ENCODE measurements around the gene ZNF791. TPM values are rescaled to one million over a fixed set of nuclear protein-coding genes. Genes with fewer than 3 reads are reported as not detected.

The ZNF791 gene
- total RNA-seq, 1 experiment from 2014 or later = 22.4 TPM

DNA sequence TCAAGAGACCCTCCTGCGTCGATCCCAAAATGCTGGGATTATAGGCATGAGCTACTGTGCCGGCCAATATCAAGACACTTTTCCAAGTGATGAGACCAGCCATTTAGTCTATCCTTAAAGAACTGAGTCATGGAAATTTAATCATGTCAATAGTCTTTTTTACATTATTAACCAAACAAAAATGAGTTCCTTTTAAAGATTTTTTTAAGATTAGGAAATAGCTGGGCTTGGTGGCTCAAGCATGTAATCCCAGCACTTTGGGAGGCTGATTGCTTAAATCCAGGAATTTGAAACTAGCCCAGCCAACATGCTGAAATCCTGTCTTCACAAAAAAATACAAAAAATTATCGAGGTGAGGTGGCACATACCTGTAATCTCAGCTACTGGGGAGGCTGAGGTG is 42.8 kb upstream of the ZNF791 start:
- intact Hi-C loops (cut with micrococcal nuclease; ENCODE audit: unreplicated experiment) = no loop called here
- POLR2A ChIA-PET (ENCODE audit: unreplicated experiment) = interaction anchor here (0.6 kb wide), 2 partner anchors 140 to 323 kb away, joined by 4 to 5 read pairs; partner anchors contain the start of gene GCDH
- Histone ChIP-seq H3K4me3 (no peak overlapping the region), H3K36me3 (ENCODE audit: low read depth) (no peaks in the 10 kb centered on the region), H3F3A (ENCODE audit: insufficient read depth, low read depth) (no peaks in the 10 kb centered on the region), H3K4me1 (replicated peaks; ENCODE audit: insufficient read depth) (no peaks in the 10 kb centered on the region), H2AFZ (no peak overlapping the region), H3K9me2 (ENCODE audit: insufficient read depth) (no peaks in the 10 kb centered on the region), H4K20me1 (ENCODE audit: insufficient read depth) (no peaks in the 10 kb centered on the region), H3K27me3 (ENCODE audit: insufficient read depth, low read depth) (no peaks in the 10 kb centered on the region), H3K79me2 (ENCODE audit: low read depth) (no peaks in the 10 kb centered on the region), H3K9me3 (ENCODE audit: insufficient read depth, low read depth) (no peaks in the 10 kb centered on the region), H3K4me2 (no peak overlapping the region), H3K27ac (no peak overlapping the region)
- no peak for DNase-seq
- TF ChIP-seq, protein P1, sequence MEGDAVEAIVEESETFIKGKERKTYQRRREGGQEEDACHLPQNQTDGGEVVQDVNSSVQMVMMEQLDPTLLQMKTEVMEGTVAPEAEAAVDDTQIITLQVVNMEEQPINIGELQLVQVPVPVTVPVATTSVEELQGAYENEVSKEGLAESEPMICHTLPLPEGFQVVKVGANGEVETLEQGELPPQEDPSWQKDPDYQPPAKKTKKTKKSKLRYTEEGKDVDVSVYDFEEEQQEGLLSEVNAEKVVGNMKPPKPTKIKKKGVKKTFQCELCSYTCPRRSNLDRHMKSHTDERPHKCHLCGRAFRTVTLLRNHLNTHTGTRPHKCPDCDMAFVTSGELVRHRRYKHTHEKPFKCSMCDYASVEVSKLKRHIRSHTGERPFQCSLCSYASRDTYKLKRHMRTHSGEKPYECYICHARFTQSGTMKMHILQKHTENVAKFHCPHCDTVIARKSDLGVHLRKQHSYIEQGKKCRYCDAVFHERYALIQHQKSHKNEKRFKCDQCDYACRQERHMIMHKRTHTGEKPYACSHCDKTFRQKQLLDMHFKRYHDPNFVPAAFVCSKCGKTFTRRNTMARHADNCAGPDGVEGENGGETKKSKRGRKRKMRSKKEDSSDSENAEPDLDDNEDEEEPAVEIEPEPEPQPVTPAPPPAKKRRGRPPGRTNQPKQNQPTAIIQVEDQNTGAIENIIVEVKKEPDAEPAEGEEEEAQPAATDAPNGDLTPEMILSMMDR (conservative IDR thresholded peaks at IDR 0.05) = no peak
- TF ChIP-seq EZH2 (IDR thresholded peaks at IDR 0.05; ENCODE audit: low read depth) = no peak
- BruUV-seq (replicated peaks) = no TSS peak
- CTCF ChIA-PET = no interaction called here

DNA sequence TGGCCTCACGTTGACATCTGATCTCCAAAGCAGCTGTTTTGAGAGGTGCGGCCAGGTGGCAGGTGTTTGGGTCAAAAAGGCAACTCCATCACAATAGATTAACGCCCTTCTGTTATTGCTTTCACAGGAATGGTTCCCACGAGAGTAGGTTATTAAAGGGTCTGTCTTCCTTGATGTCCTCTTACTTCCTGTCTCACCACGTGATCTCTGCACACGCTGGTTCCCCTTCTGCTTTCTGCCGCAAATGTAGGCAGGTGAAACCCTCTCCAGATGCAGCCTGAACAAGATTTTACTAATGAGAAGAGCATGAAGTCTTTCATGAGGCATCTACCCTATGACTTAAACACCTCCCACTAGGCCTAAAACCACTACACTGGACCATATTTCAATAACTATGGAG is 36.7 kb upstream of the ZNF791 start:
- no peak for DNase-seq
- Histone ChIP-seq H3K4me1 (replicated peaks; ENCODE audit: insufficient read depth) (no peaks in the 10 kb centered on the region), H3K4me2 (no peak overlapping the region), H3K27me3 (ENCODE audit: insufficient read depth, low read depth) (no peaks in the 10 kb centered on the region), H3K9me2 (ENCODE audit: insufficient read depth) (no peaks in the 10 kb centered on the region), H2AFZ (no peak overlapping the region), H3K36me3 (ENCODE audit: low read depth) (no peaks in the 10 kb centered on the region), H4K20me1 (ENCODE audit: insufficient read depth) (no peaks in the 10 kb centered on the region), H3K4me3 (no peak overlapping the region), H3F3A (ENCODE audit: insufficient read depth, low read depth) (no peaks in the 10 kb centered on the region), H3K9me3 (ENCODE audit: insufficient read depth, low read depth) (peaks cover 18% of the 10 kb centered on the region), H3K79me2 (ENCODE audit: low read depth) (no peaks in the 10 kb centered on the region), H3K27ac (no peak overlapping the region)
- no TSS peak for BruUV-seq (replicated peaks)
- no peak for TF ChIP-seq EZH2 (IDR thresholded peaks at IDR 0.05; ENCODE audit: low read depth)
- TF ChIP-seq, protein P1 (conservative IDR thresholded peaks at IDR 0.05) = no peak
- intact Hi-C loops (cut with micrococcal nuclease; ENCODE audit: unreplicated experiment) = no loop called here
- ChIA-PET POLR2A (ENCODE audit: unreplicated experiment) (no interaction called here), CTCF (no interaction called here)

DNA sequence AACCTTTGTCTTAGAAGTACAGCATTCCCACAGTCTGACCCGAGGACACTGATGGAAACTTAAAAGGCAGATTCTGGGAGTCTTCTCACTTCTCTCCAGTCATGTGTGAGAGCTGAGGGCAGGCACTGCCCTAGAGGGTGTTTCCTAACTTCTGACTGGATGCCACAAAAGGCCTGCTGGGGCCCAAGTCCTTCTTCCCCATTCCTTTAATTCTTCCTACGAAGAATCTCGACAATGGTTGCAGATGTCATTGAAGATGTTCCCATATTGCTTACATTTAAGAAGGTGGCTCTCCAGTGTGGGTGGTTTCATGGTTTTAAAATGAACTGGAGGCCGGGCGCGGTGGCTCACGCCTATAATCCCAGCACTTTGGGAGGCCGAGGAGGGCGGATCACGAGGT is 32.1 kb upstream of the ZNF791 start:
- no peak overlapping the region for H2AFZ ChIP-seq
- H3K4me1 ChIP-seq (replicated peaks; ENCODE audit: insufficient read depth) = no peaks in the 10 kb centered on the region
- no peaks in the 10 kb centered on the region; the same call in 1 of the 2 replicates for H3F3A ChIP-seq (ENCODE audit: insufficient read depth, low read depth)
- no peak overlapping the region for H3K27ac ChIP-seq
- TF ChIP-seq, protein P1 (conservative IDR thresholded peaks at IDR 0.05) = no peak
- no peak for TF ChIP-seq EZH2 (IDR thresholded peaks at IDR 0.05; ENCODE audit: low read depth)
- ChIA-PET CTCF (interaction anchor here (0.6 kb wide), 1 partner anchor 920 kb away, joined by 4 read pairs; no protein-coding TSS in a partner anchor), POLR2A (ENCODE audit: unreplicated experiment) (no interaction called here)
- no peak for DNase-seq
- no peak overlapping the region for H3K4me3 ChIP-seq
- no peaks in the 10 kb centered on the region for H3K9me2 ChIP-seq (ENCODE audit: insufficient read depth)
- intact Hi-C loops (cut with micrococcal nuclease; ENCODE audit: unreplicated experiment) = no loop called here
- no TSS peak for BruUV-seq (replicated peaks)
- peaks cover 60% of the 10 kb centered on the region for H3K9me3 ChIP-seq (ENCODE audit: insufficient read depth, low read depth)
- peaks cover 39% of the 10 kb centered on the region for H3K36me3 ChIP-seq (ENCODE audit: low read depth)
- H3K79me2 ChIP-seq (ENCODE audit: low read depth) = no peaks in the 10 kb centered on the region
- H4K20me1 ChIP-seq (ENCODE audit: insufficient read depth) = no peaks in the 10 kb centered on the region
- no peak overlapping the region for H3K4me2 ChIP-seq
- no peaks in the 10 kb centered on the region for H3K27me3 ChIP-seq (ENCODE audit: insufficient read depth, low read depth)

All from PC-9 (cell line).